HL-60 (cell line): ENCODE data around the gene PANX2.

Source experiments
- DNase-seq, 2 experiments: peaks; one replicate each; pipeline ENCODE4 v3.0.0-alpha.2; 2010 to 2020; ENCODE audit warnings: low read depth in 1 of 2, low spot score in 1 of 2
- H3K27ac ChIP-seq: fragments of 250-450 bp; sonication (Bioruptor Pico); replicated peaks from 2 replicates; pipeline ENCODE4 v1.5.1; 2020; ENCODE audit warnings: mild to moderate bottlenecking, moderate library complexity
- H3K27me3 ChIP-seq: fragments of 250-450 bp; sonication (Bioruptor Pico); 2 replicates; pipeline ENCODE4 v1.5.1; 2021; ENCODE audit warnings: mild to moderate bottlenecking, moderate library complexity; ENCODE audit not compliant: insufficient read depth, poor library complexity, severe bottlenecking
- H3K4me3 ChIP-seq: replicated peaks from 2 replicates; pipeline ENCODE4 v1.5.1; 2011; ENCODE audit warnings: mild to moderate bottlenecking, control low read depth, low read length; ENCODE audit not compliant: insufficient read depth
- CTCF ChIP-seq: IDR thresholded peaks from one replicate; pipeline ENCODE4 v1.5.1; 2011; ENCODE audit warnings: low read length, control low read depth, inconsistent platforms; ENCODE audit not compliant: insufficient read depth
- GABPA ChIP-seq: IDR thresholded peaks from 2 replicates; pipeline ENCODE4 v1.6.1; 2012; ENCODE audit warnings: low read depth
- POLR2AphosphoS5 ChIP-seq: IDR thresholded peaks from 2 replicates; pipeline ENCODE4 v1.6.1; 2012; ENCODE audit warnings: low read depth
- SPI1 ChIP-seq: IDR thresholded peaks from 2 replicates; pipeline ENCODE4 v1.6.1; 2012; ENCODE audit warnings: low read depth, mild to moderate bottlenecking, borderline replicate concordance
- TF ChIP-seq, protein P1 (sequence below): IDR thresholded peaks from 2 replicates; pipeline ENCODE4 v1.6.1; 2012; ENCODE audit warnings: low read depth; ENCODE audit not compliant: insufficient replicate concordance

PANX2 gene

DNA sequence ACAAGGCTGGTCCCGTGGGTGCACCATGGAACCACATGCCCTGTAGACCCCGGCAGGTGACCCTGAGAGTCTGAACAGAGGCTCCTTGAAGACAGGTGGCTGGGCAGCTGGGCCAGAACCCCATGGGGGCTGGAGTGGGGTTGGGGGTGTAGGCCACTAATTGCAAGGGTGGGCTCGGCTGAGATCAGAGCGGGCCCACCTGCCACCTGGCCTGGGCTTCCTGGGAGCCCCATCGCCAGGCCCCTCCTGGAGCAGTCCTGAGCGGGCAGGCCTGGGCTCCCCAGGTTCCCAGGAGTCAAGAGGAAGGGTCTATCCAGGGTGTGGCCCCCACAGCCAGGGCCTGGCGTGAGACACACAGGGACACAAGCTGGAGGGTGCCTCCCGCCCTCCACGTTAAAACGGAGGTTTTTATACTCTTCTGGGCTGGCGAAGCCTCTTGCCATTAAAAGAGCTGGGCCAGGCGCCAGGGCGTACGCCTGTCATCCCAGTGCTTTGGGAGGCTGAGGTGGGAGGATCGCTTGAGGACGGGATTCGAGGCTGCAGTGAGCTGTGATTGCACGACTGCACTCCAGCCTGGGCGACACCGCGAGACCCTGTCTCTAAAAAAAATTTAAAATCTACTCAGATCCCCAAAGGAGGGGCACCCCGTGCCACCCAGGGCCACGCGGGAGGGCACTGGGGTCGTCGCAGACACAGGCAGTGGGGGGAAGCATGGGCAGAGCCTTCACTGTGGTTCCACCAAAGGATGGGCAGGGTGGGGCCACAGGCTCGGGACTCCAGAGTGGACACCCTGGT, 10.4 kb downstream of the PANX2 start:
- DNase-seq = no peak
- Histone ChIP-seq H3K4me3 (no peak overlapping the region), H3K27ac (no peak overlapping the region), H3K27me3 (no peaks in the 10 kb centered on the region)
- TF ChIP-seq, protein P1, sequence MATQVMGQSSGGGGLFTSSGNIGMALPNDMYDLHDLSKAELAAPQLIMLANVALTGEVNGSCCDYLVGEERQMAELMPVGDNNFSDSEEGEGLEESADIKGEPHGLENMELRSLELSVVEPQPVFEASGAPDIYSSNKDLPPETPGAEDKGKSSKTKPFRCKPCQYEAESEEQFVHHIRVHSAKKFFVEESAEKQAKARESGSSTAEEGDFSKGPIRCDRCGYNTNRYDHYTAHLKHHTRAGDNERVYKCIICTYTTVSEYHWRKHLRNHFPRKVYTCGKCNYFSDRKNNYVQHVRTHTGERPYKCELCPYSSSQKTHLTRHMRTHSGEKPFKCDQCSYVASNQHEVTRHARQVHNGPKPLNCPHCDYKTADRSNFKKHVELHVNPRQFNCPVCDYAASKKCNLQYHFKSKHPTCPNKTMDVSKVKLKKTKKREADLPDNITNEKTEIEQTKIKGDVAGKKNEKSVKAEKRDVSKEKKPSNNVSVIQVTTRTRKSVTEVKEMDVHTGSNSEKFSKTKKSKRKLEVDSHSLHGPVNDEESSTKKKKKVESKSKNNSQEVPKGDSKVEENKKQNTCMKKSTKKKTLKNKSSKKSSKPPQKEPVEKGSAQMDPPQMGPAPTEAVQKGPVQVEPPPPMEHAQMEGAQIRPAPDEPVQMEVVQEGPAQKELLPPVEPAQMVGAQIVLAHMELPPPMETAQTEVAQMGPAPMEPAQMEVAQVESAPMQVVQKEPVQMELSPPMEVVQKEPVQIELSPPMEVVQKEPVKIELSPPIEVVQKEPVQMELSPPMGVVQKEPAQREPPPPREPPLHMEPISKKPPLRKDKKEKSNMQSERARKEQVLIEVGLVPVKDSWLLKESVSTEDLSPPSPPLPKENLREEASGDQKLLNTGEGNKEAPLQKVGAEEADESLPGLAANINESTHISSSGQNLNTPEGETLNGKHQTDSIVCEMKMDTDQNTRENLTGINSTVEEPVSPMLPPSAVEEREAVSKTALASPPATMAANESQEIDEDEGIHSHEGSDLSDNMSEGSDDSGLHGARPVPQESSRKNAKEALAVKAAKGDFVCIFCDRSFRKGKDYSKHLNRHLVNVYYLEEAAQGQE = no peak
- TF ChIP-seq CTCF = no peak
- no peak for TF ChIP-seq GABPA
- TF ChIP-seq POLR2AphosphoS5 = no peak
- TF ChIP-seq SPI1 = no peak

- TF ChIP-seq, protein P1 = no peak
- no peak for TF ChIP-seq POLR2AphosphoS5
- TF ChIP-seq SPI1 = no peak
- TF ChIP-seq CTCF = no peak
- TF ChIP-seq GABPA = no peak
- no peak for DNase-seq
- Histone ChIP-seq H3K4me3 (no peak overlapping the region), H3K27me3 (no peaks in the 10 kb centered on the region), H3K27ac (no peak overlapping the region)
Observed at GRCh38 chr22:50182176-50183081, 11.9 kb downstream of the PANX2 start.

DNA sequence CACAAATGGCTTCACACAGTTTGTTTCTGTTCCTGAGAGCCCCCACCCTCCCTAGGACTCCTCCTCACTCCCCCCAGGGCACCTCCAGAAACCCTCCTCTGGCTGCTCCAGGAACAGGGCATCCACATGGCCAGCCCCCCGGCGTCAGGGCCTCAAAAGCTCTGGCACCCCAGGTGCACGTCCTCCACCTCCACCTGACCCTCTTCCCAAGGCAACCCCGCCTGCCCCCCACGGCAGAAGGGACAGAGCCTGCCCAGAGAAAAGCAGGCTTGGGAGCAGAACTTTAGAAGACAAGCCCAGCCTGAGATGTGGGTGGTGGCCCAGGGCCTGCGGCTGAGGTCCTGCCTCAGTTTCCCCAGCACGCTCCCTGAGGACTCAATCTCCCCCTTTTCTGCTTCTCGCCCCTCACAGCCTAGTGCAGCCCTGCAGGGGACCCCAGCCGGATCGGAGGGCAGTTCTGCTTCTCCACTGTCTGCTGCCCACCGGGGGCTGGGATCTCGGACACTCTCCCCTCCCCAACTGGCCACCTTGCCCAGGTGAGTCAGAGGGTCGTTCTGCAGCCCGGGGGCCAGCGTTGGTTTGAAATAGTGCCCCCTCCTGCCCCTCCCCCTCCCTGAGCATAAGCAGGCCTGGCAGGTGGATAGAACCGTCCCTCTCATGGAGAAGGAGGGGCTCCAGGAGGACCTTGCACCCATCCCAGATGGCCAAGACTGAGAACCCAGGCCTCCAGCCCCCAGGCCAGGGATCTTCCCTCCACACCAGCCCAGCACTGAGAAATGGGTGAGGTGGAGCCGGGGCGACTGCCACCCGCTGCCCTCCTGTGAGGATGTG, 12.8 kb downstream of the PANX2 start:
- Histone ChIP-seq H3K27me3 (no peaks in the 10 kb centered on the region), H3K4me3 (no peak overlapping the region), H3K27ac (no peak overlapping the region)
- no peak for TF ChIP-seq SPI1
- TF ChIP-seq GABPA = no peak
- no peak for TF ChIP-seq CTCF
- TF ChIP-seq POLR2AphosphoS5 = no peak
- TF ChIP-seq, protein P1 = no peak
- no peak for DNase-seq
